CD4-positive, alpha-beta T cell treated with Interleukin-4 for 4 hours (primary cell): ENCODE results near the gene TRMT13.

Source experiments
- DNase-seq: peaks from one replicate; pipeline ENCODE4 v3.0.0-alpha.2; 2020

Gene TRMT13, protein sequence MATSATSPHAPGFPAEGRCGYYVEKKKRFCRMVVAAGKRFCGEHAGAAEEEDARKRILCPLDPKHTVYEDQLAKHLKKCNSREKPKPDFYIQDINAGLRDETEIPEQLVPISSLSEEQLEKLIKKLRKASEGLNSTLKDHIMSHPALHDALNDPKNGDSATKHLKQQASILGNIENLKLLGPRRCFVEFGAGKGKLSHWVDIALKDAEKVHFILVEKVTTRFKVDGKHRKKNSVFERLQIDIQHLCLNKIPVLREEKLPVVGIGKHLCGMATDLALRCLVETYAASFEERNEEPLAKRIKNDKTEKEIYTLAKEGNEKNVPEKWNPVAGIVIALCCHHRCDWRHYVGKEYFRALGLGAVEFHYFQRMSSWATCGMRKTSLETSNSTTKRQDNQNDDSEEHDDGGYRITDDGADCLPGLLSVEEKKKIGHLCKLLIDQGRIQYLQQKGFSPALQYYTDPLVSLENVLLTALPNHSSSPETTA

DNA sequence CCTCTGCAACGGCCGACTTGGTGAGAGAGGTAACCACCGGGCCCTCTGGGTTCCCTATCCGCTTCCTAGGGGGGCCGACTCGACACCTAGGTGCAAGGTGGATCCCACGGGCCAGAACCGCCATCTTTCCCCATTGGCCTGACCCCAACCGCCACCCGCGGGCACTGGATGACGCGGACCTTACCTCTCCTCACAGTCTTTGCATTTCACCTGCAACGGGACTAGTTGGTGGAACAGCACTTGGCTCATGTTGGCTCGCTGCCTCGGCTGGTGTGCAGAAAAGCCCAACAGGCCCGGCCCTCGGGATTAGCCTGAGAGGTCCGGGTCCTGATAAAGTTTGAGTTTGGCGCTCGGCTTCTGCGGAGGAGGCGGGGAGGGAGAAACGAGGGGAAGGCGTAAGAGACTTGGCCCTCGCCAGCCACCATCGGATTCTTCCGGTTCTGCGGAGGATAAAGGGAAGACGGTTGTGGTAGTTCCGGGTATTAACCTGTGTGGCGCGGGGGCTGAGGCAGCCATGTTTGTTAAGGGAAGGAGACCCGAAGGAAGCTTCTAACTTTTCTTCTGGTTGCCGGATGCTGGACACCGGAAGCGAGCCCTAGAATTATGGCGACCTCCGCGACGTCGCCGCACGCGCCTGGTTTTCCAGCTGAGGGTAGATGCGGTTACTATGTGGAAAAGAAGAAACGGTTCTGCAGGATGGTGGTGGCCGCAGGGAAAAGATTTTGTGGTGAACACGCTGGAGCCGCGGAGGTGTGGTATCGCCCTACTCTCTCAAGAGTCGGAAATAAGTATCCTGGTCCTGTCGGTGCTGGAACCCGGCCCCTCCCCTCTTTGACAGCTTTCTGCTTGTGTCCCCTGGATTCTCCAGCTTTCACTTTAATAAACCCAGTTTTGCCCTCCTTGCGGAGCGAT, at the start of gene TRMT13, which contains the start of gene SASS6:
Gene TRMT13 (plus strand): TSS at position 598 of the 912 bp plus-strand sequence. CDS start 6 bp downstream, at position 604.
Gene SASS6 (minus strand): TSS at position 365 of the 912 bp plus-strand sequence. CDS start 116 bp downstream, at position 249.
- peak; percentile 98 for DNase-seq

DNA sequence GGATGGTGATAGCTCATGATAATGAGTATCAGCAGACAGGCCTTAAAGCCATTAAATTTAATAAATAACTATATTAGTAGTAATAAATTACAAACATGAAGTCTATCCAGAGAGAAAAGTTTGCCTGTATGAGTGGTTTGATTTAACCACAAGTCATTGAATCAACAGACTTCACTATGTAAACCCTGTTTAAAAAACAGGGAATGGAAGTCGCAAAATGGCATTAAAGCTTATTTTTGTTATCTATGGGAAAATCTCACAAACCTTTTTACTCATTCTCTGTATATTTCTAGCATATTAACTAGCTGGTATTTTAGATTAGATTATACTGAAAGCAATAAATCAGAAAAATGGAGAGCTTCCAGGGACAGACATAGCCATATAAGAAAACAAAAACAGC, 45.6 kb upstream of the TRMT13 start:
- no peak for DNase-seq

DNA sequence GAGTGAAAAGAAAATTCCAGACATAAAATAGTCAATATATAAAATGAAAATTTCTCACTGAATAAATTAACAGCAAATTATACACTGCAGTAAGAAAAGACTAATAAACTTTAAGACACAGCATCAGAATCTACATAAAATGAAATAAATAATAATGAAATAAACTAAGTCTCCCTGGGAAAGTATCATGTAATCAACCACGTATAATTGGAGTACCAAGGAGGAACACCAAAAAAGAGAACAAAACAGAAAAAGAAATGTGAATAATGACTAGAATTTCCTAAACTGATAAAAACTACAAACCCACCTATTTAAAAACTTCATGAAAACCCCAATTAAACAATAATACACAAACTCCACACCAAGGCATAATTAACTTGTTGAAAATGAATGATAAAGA, 43.9 kb upstream of the TRMT13 start:
- DNase-seq, result no peak

DNA sequence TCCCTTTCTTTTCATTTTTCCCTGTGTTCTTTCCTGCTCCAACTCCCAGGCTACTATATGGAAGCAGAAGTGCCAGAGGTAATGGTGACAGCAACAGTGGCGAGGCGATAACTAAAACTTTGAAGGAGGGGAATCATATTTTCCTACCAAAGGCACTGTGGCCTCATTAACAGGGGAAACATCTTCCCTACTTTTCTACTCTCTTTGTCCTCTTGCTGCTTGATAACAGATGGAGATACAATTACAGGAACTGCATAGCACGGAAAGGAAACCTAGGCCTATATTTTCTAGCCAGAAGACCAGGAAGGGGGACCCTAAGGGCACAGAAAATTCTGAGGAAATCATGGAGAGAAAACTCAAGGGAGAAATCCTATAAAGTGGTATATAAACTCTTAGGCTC, 42.5 kb upstream of the TRMT13 start:
- no peak for DNase-seq

DNA sequence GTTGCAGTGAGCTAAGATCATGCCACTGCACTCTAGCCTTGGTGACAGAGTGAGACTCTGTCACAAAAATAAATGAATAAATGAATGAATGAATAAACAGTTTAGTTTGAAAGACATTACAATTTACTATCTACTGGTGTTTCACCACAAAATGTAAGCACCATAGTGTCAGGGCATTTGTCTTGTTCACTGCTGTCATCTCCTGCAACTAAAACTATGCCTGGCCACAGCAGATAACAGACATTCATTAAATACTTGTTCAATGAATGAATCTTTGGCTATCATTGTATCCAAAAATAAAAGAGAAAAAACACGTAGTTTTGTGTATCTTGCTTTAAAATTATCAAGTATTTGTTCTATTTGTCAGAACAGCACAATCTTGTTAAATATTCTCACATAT, 32.8 kb upstream of the TRMT13 start:
- DNase-seq, result no peak

DNA sequence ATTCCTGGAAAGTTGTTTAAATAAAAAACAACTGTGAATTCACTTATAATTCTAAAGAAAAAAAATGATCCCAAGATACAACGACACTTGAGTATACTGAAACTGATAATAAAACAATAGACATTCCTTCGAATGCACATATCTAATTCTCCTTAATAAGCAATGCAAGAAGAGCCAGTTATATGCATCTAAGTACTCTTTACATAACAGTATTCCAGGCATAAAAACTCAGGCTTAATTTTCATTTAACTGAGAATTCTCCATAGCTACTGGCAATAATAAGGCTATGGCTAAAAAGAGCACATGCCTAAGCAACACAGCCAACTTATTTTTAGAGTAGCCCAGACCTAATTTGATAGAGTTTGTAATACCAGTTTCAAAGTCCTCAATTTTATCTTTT, 31.4 kb upstream of the TRMT13 start:
- DNase-seq, result no peak

DNA sequence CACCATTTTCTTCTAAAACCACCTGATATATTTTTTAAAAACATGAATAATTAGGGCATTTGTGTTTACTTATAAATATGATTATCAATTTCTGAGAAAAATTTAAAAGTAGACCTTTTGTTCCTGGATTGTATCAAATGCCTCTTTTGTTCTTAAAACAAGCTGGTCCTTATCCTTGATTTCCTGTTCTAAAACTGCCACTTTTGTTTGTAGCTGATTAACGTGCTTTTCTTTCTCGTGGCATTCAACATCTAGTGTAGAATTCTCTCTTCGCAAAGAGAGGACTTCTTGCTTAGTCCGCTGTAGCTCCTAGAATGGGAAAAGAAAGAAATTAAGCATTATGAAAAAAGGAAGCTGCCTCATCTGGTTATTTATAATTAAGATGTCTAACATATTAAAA, 25.3 kb upstream of the TRMT13 start:
- no peak for DNase-seq

DNA sequence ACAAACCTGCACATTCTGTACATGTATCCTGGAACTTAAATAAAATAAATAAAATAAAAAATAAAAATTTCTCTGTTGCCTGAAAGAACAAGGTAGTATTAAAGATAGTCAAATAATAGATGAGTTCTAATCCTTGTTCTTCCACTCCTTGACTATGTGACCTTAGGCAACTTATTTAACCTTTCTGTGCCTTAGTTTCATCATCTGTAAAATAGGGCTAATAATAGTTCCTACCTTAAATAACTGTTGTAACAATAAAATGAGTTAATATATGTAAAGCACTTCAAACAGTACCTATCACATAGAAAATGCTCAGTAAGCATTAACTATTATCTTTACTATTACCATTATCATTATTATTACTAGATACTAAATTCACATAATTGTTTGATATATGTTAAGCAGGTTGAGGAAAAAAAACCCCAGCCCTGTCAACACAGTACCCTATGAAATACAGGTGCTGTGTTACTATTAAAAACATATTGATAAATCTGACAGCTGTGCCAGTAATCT, 23.4 kb upstream of the TRMT13 start:
- no peak for DNase-seq

DNA sequence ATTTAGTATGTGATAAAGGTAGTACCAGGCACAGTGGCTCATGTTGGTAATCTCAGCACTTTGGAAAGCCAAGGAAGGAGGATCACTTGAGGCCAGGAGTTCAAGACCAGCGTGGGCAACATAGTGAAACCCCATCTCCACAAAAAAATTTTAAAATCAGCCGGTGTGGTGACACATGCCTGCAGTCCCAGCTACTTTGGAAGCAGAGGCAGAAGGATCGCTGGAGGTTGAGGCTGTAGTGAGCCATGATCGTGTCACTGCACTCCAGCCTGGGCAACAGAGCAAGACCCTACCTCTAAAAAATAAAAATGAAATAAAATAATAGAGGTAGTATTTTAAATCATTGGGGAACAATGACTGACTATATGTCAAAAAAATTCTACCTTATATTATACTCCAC, 17.4 kb upstream of the TRMT13 start:
- DNase-seq, result no peak

DNA sequence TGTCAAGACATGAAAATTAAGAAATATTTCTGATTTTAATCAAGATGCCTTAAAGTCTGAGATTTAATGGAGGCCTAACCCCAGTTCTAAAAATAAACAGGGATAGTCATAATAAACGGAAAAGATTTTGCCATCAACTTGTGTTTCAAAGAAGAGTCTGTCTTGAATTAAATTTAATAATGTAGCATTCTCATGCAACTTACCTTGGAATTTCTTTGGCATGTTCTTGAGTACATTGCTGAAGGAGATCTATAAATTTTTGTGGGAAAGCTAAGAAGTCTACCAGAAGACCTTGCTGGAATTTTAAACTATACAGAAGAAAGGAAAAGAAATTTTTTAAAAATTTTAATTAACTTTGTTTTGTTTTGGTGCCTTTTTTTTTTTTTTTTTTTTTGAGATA, 10.8 kb upstream of the TRMT13 start:
- DNase-seq, result no peak

DNA sequence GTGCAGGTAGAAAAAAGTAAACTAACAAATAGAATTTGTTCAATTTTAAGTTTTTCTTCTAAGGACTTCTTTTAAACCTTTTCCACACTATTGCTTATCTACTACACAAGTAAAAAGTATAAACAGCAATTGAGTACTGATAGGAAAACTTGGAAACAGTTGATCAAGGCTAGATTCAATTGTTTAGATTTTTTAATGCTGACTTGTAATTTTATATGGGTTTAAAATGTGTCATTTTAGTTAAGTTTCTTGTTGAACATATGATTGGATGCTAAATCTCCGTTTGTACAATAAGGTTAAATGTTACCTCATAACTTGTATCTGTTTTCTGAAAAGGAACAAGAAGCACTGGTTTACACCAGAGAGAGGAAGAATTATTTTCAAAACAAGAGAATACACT, 5.7 kb upstream of the TRMT13 start:
- no peak for DNase-seq

DNA sequence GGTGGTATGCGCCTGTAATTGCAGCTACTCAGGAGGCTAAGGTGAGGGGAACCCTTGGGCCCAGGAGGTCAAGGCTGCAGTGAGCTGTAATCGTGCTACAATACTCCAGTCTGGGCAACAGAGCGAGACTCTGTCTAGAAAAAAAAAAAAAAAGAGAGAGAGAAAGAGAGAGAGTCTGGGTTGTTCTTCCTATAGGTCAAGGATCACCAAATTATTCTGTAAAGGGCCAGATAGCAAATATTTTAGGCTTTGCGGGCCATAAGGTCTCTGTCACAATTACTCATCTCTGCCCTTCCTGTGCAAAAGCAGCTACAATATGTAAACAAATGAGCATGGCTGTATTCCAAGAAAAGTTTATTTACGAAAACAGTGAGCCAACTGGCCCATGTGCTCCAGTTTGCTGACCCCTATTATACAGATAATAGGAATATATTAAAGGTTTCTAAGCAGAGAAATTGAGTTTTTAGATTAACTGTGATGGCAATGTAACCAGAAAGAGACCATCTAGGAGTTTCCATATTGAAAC, 2.3 kb upstream of the TRMT13 start:
- no peak for DNase-seq

DNA sequence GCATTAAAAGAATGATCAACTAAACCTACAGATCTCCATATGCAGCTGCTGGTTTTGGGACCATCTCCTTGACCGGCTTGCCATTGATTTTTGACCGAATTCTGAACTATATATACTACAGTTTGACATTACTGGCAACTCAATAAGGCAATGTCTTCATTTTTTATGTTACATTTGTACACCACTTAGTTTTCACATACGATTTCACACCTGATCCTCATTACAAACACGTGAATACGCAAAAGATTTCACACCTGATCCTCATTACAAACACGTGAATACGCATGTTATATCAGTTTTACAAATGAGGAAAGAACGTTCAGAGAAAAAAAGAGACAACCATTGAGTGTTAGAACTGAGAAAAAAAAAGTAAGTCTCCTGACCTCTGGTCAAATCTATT, 1.3 kb upstream of the TRMT13 start:
- no peak for DNase-seq

DNA sequence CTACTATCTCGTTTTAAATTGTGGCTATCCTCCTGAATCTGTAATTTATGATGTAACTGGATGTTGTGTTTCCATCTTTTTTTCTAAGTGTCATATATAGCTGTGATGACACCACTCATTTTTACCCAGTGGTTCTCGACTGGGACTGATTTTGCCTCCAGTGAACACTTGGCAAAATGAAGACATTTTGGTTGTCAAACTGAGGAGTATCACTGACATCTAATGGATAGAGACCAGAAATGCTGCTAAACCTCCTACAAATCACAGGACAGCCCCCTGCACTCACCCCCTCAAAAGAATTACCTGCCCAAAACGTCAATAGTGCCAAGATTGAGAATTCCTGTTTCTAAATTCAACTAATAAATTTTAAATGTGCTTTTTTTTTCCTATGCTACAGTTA, 1.9 kb downstream of the TRMT13 start:
- DNase-seq, result no peak

DNA sequence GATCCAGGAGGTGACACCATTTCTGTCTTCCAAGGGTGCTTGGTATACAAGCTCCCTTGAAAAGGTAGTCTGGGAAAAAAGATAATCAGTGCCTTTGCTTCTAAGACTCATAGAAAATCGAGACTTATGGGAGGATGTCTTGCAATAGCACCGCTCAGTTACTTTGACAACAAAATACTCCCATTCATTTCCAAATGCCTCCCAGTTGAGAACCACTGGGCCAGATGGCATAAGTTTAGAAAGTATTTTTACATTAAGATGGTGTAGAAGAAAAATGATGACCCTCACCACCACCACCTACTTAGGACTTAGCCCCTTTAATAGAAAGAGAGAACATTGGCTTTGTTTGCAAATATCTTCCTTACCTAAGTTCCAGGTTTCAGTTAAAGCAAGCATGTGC, 4.6 kb downstream of the TRMT13 start:
- no peak for DNase-seq

DNA sequence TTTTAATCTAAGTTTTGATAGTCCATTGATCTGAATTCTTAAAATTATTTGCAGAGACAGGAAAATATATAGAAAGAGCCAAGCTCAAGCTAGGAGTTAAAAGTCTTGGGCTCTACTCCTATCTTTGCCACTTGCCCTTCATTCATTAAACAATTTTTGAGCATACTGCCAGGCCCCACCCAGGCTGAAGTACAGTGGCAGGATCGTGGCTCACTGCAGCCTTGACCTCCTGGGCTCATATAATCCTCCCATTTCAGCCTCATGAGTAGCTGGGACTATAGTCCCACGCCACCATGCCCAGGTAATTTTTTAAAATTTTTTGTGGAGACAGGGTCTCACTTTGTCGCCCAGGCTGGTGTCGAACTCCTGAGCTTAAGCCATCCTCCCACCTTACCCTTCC, 8.2 kb downstream of the TRMT13 start:
- DNase-seq, result no peak

DNA sequence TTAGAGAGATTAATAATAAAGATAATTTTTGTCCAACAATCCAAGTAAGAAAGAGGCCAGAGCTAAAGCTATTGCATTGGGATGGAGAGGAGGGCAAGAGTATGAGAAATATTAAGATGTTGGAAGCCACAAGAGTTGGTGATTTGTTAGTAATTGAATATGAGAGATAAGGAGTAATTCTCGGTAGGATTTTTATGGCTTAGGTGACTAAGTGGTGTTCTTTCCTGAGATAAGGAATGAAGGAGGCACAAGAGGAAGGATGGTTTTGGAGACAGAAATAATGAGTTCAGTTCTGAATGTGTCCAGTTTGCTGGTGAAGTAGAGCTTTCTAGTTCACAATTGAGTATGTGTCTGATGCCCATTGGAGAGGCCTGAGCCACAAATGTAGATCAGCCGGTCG, 9.4 kb downstream of the TRMT13 start:
- no peak for DNase-seq

DNA sequence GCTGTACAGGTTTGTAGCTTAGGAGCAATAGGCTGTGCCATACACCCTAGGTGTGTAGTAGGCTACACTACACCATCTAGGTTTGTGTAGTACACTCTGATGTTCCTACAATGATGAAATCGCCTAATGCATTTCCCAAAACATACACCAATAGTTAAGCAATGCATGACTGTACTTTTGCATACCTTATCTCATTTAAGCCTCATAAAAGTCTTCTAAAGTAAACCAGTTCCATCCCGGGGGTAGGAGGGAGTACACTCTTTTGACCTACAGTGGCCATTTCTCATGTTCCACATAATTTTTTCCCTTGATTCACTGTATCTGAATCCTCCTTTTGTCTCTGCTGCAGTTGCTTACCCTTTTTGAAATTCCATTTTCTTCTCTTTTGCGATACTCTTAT, 12.2 kb downstream of the TRMT13 start:
- no peak for DNase-seq

DNA sequence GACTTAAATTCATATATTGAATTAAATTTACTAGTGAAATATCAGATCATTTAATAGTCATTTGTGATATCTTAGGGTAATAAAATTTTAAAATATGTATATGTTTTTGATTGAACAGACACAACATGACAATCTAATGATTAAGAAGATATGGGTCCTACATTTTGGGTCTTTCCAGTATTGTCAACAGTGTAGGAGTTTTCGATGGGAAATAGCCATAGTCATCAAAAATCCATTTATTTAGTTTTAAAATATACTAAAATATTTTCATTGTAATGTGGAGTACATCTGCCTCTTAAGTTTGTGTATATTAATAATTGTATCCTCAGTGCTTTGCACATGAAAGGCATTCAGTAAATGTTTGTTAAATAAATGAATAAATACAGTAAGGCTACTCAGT, 14.0 kb downstream of the TRMT13 start:
- no peak for DNase-seq

DNA sequence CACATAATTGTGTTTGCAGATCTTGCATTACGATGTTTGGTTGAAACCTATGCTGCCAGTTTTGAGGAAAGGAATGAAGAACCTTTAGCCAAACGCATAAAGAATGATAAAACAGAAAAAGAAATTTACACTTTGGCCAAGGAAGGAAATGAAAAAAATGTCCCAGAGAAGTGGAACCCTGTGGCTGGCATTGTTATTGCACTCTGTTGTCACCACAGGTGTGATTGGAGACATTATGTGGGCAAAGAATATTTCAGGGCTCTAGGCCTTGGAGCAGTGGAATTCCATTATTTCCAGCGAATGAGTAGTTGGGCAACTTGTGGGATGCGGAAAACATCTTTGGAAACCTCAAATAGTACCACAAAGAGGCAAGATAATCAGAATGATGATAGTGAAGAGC, 14.9 kb downstream of the TRMT13 start:
- DNase-seq, result no peak

DNA sequence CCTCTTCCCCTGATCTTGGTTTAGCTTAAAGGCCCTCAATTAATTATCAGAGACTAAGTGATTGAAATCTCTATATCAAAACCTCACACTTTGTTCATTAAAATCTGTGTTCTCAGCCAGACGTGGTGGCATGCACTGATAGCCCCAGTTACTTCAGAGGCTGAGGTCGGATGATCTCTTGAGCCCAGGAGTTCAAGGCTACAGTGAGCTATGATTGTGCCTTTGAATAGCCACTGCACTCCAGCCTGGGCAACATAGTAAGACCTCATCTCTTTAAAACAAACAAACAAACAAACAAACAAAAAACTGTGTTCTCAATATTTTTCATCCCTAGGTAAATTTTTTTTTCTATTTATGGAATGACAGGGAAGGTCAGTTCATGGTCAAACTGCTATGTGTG, 18.7 kb downstream of the TRMT13 start:
- DNase-seq, result no peak

DNA sequence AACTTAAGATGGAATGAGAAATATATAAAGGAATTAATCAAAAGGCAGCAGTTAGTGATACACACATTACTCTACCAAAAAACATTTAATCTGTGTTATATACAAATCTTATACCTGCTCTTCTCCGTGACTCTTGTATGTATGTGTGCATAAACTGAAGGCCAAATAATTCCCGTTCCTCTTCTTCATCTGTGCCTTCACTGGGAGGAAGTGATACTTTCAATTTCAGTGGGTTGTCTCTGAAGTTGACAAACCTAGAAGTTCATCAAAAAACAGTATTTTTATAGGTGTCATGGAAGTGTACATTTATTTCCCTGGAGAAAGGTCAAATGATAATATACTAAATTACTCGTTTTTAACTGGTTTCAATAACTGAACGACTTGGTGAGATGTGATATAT, 19.3 kb downstream of the TRMT13 start:
- DNase-seq, result no peak

DNA sequence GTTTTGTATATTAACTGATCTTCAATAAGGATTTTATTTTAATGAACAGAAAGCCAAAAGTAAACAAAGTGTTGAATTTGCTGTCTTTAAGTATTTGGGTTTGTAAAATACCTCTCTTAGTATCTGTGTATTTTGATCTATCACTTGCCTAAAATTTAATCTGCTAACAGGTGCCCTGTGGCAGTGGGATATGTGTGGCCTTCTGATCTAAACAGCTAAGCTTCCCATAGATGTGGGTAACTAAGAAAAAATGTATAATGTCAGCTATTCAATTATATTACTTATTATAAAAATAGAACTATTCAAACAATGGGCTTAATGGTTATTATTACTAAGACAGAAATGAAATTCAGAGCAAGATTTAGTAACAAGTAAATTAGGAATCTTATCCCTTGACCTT, 29.9 kb downstream of the TRMT13 start:
- DNase-seq, result no peak
